WTC11 (cell line): Measurements from ENCODE around the gene TIMMDC1. TPM values are rescaled to one million over a fixed set of nuclear protein-coding genes. Genes with fewer than 3 reads are reported as not detected.

Experiments used
- ATAC-seq: fragments of 200-7000 bp; cut with Tn5 transposase; 2 replicates; pipeline ENCODE4 v1.10.0; 2021; ENCODE audit warnings: mild to moderate bottlenecking, moderate library complexity
- CTCF ChIA-PET: fragments of 300-600 bp; sonication (Branson Sonifier 250); formaldehyde crosslinking; loops from one replicate; lab custom pipeline; 2021; ENCODE audit warnings: antibody characterized with exemption; lab: Charles Lee
- POLR2A ChIA-PET: fragments of 350-600 bp; sonication (Branson Sonifier 250); formaldehyde crosslinking; loops from one replicate; lab custom pipeline; 2021; ENCODE audit warnings: antibody characterized with exemption; lab: Charles Lee
- DNase-seq: peaks from one replicate; pipeline ENCODE4 v3.0.0; 2021; ENCODE audit warnings: low spot score
- H3K27ac Mint-ChIP-seq: 2 replicates; pipeline ENCODE4 v1.8.0; 2021; ENCODE audit warnings: mixed read lengths
- H3K27me3 Mint-ChIP-seq: 2 replicates; pipeline ENCODE4 v1.8.0; 2021; ENCODE audit warnings: low read depth, mild to moderate bottlenecking, moderate library complexity, mixed read lengths
- H3K36me3 Mint-ChIP-seq: 2 replicates; pipeline ENCODE4 v1.8.0; 2021; ENCODE audit warnings: mixed read lengths
- H3K4me1 Mint-ChIP-seq: 2 replicates; pipeline ENCODE4 v1.8.0; 2022; ENCODE audit warnings: mixed read lengths
- H3K4me3 Mint-ChIP-seq: 2 replicates; pipeline ENCODE4 v1.8.0; 2021; ENCODE audit warnings: mild to moderate bottlenecking, moderate library complexity, mixed read lengths
- H3K9me3 Mint-ChIP-seq: 2 replicates; pipeline ENCODE4 v1.8.0; 2021; ENCODE audit warnings: mixed read lengths
- ATF1 ChIP-seq: sonication (generic); formaldehyde crosslinking; IDR thresholded peaks from 2 replicates; pipeline ENCODE4 v1.8.1; 2023; ENCODE audit warnings: mild to moderate bottlenecking, moderate library complexity, missing genetic modification reagents
- FOXP1 ChIP-seq: sonication (generic); formaldehyde crosslinking; IDR thresholded peaks from 2 replicates; pipeline ENCODE4 v1.8.0; 2022; ENCODE audit warnings: missing genetic modification reagents, mild to moderate bottlenecking, moderate library complexity, borderline replicate concordance
- GRHL2 ChIP-seq: fragments of 250-450 bp; sonication (Bioruptor Pico); IDR thresholded peaks from 2 replicates; pipeline ENCODE4 v1.8.0; 2022; ENCODE audit warnings: mild to moderate bottlenecking, moderate library complexity; ENCODE audit not compliant: insufficient replicate concordance, severe bottlenecking
- MXD4 ChIP-seq: fragments of 250-450 bp; sonication (Bioruptor Pico); IDR thresholded peaks from 2 replicates; pipeline ENCODE4 v1.8.0; 2021; ENCODE audit warnings: mild to moderate bottlenecking, moderate library complexity, borderline replicate concordance
- NFE2L1 ChIP-seq: sonication (generic); formaldehyde crosslinking; IDR thresholded peaks from 2 replicates; pipeline ENCODE4 v1.8.1; 2023; ENCODE audit warnings: missing genetic modification reagents
- ZBTB21 ChIP-seq: sonication (generic); formaldehyde crosslinking; IDR thresholded peaks from 2 replicates; pipeline ENCODE4 v1.8.1; 2023; ENCODE audit warnings: mild to moderate bottlenecking, missing genetic modification reagents, borderline replicate concordance
- total RNA-seq: library from RNA; stranded (reverse); gene quantifications from 3 replicates; pipeline ENCODE4 v1.2.3, GENCODE V29; 2021
- TF ChIP-seq, protein P1 (sequence below): sonication (generic); formaldehyde crosslinking; IDR thresholded peaks from 2 replicates; pipeline ENCODE4 v1.8.1; 2023; ENCODE audit warnings: mild to moderate bottlenecking, missing genetic modification reagents, borderline replicate concordance
- TF ChIP-seq, protein P2 (sequence below): sonication (generic); formaldehyde crosslinking; IDR thresholded peaks from 2 replicates; pipeline ENCODE4 v1.8.0; 2023; ENCODE audit warnings: missing genetic modification reagents
- TF ChIP-seq, protein P3 (sequence below): fragments of 250-450 bp; sonication (Bioruptor Pico); IDR thresholded peaks from 2 replicates; pipeline ENCODE4 v1.9.0; 2021; ENCODE audit warnings: mild to moderate bottlenecking
- TF ChIP-seq, protein P4 (sequence below): sonication (generic); formaldehyde crosslinking; IDR thresholded peaks from 2 replicates; pipeline ENCODE4 v1.8.1; 2022; ENCODE audit warnings: mild to moderate bottlenecking, missing genetic modification reagents, moderate library complexity, borderline replicate concordance
- TF ChIP-seq, protein P5 (sequence below): fragments of 250-450 bp; sonication (Bioruptor Pico); IDR thresholded peaks from 2 replicates; pipeline ENCODE4 v1.8.0; 2021; ENCODE audit warnings: mild to moderate bottlenecking
- TF ChIP-seq, protein P6 (sequence below): sonication (generic); formaldehyde crosslinking; IDR thresholded peaks from 2 replicates; pipeline ENCODE4 v1.8.1; 2022; ENCODE audit warnings: missing genetic modification reagents, borderline replicate concordance

TIMMDC1 gene
- total RNA-seq, 1 experiment from 2014 or later: 114 TPM

DNA sequence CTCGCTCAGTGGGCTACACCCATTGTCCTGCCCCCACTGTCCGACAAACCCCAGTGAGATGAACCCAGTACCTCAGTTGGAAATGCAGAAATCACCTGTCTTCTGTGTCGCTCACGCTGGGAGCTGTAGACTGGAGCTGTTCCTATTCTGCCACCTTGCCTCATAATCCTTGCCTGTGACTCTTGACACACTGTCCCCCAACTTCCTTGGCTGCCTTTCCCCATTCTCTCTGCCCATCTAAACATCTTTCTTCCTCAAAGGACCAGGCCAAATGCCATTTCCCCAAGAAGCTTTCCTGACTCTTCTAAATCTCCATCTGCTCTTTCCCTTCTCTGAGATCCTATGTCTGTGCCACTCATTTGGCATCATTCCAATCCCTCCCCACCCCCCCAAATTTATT lies 70.8 kb downstream of the TIMMDC1 start (continued):
- TF ChIP-seq, protein P1, sequence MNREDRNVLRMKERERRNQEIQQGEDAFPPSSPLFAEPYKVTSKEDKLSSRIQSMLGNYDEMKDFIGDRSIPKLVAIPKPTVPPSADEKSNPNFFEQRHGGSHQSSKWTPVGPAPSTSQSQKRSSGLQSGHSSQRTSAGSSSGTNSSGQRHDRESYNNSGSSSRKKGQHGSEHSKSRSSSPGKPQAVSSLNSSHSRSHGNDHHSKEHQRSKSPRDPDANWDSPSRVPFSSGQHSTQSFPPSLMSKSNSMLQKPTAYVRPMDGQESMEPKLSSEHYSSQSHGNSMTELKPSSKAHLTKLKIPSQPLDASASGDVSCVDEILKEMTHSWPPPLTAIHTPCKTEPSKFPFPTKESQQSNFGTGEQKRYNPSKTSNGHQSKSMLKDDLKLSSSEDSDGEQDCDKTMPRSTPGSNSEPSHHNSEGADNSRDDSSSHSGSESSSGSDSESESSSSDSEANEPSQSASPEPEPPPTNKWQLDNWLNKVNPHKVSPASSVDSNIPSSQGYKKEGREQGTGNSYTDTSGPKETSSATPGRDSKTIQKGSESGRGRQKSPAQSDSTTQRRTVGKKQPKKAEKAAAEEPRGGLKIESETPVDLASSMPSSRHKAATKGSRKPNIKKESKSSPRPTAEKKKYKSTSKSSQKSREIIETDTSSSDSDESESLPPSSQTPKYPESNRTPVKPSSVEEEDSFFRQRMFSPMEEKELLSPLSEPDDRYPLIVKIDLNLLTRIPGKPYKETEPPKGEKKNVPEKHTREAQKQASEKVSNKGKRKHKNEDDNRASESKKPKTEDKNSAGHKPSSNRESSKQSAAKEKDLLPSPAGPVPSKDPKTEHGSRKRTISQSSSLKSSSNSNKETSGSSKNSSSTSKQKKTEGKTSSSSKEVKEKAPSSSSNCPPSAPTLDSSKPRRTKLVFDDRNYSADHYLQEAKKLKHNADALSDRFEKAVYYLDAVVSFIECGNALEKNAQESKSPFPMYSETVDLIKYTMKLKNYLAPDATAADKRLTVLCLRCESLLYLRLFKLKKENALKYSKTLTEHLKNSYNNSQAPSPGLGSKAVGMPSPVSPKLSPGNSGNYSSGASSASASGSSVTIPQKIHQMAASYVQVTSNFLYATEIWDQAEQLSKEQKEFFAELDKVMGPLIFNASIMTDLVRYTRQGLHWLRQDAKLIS (CRISPR knock-in tag): no peak
- TF ChIP-seq GRHL2 (CRISPR knock-in tag): no peak
- TF ChIP-seq MXD4 (CRISPR knock-in tag): no peak

DNA sequence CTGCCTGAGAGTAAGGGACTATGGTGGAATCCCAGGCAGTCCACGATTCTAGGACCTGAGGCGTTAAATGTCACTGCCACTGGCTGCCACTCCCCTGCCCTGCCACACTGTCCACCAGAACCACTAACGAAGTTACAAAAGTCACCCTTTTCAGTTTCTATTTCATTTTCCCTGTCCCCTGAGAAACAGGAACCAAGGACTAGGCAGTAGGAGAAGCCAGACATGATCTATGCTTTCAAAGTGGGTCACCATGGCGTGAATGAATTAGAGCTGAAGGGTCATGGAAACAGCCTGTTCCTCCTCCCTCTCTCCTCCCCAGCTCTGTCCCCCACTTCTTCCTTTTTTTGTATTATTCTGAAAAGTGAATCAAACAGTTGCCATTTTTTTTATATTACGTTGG lies 71.9 kb downstream of the TIMMDC1 start:
- Mint-ChIP-seq H3K27me3 (peaks cover 3% of the 10 kb centered on the region), H3K9me3 (peaks cover 5% of the 10 kb centered on the region; the same call in 1 of the 2 replicates), H3K36me3 (no peaks in the 10 kb centered on the region), H3K27ac (no peak overlapping the region), H3K4me1 (no peaks in the 10 kb centered on the region), H3K4me3 (no peak overlapping the region)
- DNase-seq: no peak
- POLR2A ChIA-PET: no interaction called here
- TF ChIP-seq, protein P2, sequence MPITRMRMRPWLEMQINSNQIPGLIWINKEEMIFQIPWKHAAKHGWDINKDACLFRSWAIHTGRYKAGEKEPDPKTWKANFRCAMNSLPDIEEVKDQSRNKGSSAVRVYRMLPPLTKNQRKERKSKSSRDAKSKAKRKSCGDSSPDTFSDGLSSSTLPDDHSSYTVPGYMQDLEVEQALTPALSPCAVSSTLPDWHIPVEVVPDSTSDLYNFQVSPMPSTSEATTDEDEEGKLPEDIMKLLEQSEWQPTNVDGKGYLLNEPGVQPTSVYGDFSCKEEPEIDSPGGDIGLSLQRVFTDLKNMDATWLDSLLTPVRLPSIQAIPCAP (CRISPR knock-in tag): no peak
- TF ChIP-seq, protein P3, sequence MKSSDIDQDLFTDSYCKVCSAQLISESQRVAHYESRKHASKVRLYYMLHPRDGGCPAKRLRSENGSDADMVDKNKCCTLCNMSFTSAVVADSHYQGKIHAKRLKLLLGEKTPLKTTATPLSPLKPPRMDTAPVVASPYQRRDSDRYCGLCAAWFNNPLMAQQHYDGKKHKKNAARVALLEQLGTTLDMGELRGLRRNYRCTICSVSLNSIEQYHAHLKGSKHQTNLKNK (CRISPR knock-in tag): no peak
- TF ChIP-seq ZBTB21 (CRISPR knock-in tag) (no peak), NFE2L1 (no peak), MXD4 (CRISPR knock-in tag) (no peak), FOXP1 (CRISPR knock-in tag) (no peak)
- TF ChIP-seq, protein P4, sequence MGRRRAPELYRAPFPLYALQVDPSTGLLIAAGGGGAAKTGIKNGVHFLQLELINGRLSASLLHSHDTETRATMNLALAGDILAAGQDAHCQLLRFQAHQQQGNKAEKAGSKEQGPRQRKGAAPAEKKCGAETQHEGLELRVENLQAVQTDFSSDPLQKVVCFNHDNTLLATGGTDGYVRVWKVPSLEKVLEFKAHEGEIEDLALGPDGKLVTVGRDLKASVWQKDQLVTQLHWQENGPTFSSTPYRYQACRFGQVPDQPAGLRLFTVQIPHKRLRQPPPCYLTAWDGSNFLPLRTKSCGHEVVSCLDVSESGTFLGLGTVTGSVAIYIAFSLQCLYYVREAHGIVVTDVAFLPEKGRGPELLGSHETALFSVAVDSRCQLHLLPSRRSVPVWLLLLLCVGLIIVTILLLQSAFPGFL (CRISPR knock-in tag): no peak
- TF ChIP-seq, protein P5, sequence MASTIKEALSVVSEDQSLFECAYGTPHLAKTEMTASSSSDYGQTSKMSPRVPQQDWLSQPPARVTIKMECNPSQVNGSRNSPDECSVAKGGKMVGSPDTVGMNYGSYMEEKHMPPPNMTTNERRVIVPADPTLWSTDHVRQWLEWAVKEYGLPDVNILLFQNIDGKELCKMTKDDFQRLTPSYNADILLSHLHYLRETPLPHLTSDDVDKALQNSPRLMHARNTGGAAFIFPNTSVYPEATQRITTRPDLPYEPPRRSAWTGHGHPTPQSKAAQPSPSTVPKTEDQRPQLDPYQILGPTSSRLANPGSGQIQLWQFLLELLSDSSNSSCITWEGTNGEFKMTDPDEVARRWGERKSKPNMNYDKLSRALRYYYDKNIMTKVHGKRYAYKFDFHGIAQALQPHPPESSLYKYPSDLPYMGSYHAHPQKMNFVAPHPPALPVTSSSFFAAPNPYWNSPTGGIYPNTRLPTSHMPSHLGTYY (CRISPR knock-in tag): no peak
- TF ChIP-seq, protein P6, sequence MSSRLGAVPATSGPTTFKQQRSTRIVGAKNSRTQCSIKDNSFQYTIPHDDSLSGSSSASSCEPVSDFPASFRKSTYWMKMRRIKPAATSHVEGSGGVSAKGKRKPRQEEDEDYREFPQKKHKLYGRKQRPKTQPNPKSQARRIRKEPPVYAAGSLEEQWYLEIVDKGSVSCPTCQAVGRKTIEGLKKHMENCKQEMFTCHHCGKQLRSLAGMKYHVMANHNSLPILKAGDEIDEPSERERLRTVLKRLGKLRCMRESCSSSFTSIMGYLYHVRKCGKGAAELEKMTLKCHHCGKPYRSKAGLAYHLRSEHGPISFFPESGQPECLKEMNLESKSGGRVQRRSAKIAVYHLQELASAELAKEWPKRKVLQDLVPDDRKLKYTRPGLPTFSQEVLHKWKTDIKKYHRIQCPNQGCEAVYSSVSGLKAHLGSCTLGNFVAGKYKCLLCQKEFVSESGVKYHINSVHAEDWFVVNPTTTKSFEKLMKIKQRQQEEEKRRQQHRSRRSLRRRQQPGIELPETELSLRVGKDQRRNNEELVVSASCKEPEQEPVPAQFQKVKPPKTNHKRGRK (CRISPR knock-in tag): no peak
- ATAC-seq: no peak
- CTCF ChIA-PET: interaction anchor here (1.5 kb wide), 1 partner anchor 120 kb away, joined by 5 read pairs; no protein-coding TSS in a partner anchor

DNA sequence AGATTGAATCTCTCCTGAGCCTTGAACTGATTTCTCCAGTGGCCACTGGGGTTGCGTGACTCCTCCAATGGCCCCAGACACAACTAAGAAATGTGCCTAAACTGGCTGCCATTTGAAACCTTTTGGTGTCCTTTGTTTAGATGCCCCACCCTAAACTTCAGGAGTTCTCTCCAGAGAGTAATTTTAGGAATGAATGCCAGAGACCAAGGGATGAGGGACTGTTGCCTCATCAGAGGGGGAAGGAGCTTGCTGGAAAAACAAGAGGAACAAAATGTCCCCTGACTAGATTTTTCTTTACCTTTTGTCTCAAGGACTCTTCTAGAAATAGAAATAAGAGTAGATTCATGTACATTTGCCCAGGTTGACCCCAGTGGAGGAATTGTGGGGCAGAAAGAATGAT lies 72.9 kb downstream of the TIMMDC1 start:
- no peak overlapping the region for H3K27ac Mint-ChIP-seq

More for the DNA sequence above, 72.9 kb downstream of the TIMMDC1 start:
- peaks cover 3% of the 10 kb centered on the region for H3K27me3 Mint-ChIP-seq
- no peak for ATAC-seq
- no peaks in the 10 kb centered on the region for H3K4me1 Mint-ChIP-seq
- peaks cover 5% of the 10 kb centered on the region; the same call in 1 of the 2 replicates for H3K9me3 Mint-ChIP-seq
- POLR2A ChIA-PET: no interaction called here
- CTCF ChIA-PET: interaction anchor here (0.6 to 1.5 kb wide), 2 partner anchors 119 to 1911 kb away, joined by 3 to 5 read pairs; no protein-coding TSS in a partner anchor
- no peaks in the 10 kb centered on the region for H3K36me3 Mint-ChIP-seq
- DNase-seq: no peak
- no peak for TF ChIP-seq ATF1 (CRISPR knock-in tag)
- H3K4me3 Mint-ChIP-seq: no peak overlapping the region
